ENCODE measurements around the gene ALPL.

The ALPL gene

DNA sequence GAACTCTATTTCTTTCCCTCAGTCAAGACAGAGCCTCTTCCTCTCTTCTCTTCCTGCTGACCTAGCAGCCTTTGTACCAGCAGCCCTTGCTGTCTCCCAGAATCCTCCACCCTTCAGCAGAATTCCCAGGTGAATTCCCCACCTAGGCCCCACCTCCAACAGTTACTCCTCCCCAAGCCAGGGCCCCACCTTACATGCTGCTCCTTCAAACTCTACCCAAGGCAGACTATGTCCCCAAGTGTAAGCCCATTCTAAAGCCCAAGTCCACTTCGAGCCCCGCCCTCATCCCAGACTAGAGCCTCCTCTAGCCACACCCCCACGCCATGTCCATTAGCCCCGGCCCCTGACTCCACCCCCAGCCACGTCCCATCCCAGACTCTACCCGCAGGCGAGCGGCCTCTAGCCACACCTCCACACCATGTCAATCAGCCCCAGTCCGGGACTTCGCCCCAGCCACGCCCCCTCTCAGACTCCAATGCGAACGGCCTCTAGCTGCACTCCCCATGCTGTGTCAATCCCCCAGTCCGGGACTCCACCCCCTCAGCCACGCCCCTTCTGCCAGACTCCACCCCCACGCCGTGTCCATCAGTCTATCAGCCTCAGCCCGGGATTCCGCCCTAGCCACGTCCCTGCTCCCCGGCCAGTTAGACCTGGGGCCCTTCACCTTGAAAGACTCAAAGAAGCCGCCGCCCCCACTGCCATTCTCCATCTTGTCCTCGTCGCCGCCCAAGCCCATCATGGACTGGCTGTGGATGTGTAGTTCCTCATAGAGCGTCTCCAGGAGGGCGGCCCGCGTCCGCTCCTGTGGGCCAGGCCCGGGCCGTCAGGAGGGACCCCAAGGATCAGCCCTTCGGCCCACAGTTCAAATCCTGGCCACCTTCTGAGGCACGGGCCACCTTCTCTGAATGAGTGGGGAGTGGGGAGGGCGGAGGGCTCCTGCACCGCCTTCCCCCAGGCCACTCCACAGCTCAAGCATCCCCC is 98.6 kb downstream of the ALPL start:
- no peak for TF ChIP-seq POLR2A (IDR thresholded peaks at IDR 0.05; ENCODE audit: low read depth, low read length)
- DNase-seq (ENCODE audit: insufficient read length, low spot score) (peak; percentile 94), FAIRE-seq (peak; percentile 76)

DNA sequence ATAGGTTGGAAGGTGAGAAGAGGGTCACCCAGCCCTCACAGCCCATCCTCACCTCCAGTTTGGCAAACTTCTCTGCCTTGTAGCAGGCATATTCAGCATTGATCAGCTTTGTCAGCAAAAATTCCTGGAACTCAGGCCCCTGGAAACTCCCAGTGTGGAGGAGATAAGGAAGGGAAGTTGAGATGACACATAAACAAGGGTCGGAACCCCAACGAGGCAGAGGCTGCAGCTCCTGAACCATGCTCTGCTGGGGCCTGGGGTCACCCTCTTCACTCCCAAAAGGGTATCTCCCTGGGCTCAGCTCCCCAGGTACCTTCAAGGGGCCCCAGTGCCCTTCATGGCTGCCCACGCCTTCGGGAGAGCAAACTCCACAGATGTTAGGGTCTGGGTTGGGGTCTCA is 99.6 kb downstream of the ALPL start:
- no peak for TF ChIP-seq POLR2A (IDR thresholded peaks at IDR 0.05; ENCODE audit: low read depth, low read length)
- no peak for DNase-seq (ENCODE audit: insufficient read length, low spot score)
- no peak for FAIRE-seq

DNA sequence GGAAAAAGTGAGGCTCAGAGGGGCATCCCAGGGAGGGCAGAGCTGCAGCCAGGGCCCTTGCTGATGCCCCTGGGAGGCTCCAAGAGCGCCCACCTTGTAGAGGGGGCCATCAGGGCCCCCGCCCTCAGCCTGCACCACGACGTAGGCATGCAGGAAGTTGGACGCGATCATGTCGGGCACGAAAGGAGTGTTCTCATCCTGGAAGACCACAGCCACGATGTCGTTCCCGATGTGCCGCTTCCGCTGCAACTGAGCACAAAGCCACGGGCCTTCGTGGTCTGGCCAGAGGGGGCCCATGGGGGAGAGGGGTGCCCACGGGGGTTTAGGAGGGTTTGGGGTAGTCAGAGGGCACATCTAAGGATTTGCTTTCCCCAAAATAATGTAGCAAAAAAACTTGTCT is 100.8 kb downstream of the ALPL start:
- no peak for DNase-seq (ENCODE audit: insufficient read length, low spot score)
- no peak for FAIRE-seq
- TF ChIP-seq POLR2A (IDR thresholded peaks at IDR 0.05; ENCODE audit: low read depth, low read length), result no peak

DNA sequence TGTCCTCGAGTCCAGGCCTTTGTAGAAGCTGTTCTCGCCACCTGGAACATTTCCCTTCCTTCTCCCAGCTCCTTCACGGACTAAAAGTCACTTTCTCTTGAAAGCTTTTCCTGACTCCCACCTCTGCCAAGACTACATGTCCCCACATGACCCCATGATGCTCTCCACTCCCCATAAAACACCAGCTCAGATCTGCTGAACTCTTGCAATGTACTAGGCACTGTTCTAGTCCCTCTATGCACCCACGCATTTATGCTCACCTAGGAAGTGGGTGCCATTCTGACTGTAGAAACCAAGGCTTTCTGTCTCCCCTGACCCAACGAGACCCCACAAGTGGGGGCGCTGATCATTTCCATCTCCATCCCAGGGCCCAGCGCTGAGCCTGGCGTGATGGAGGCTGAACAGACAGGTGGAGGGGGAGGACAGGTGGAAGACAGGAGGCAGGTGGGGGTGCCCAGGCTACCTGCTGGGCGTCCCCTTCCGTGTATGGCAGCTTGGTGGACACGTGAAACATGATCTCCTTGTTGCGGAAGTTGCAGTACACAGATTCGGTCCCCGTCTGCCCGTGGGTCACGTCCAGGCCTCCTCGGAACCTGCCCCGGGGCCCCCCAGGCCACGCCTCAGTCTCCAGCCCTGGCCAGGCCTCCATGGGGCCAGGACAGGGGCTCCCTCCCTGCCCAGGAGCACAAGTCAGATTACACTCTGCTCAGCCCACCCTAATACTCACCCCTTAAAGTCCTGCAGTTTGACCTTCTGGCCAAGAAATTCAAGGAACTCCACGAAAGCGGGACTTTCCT is 102.0 kb downstream of the ALPL start:
- no peak for TF ChIP-seq POLR2A (IDR thresholded peaks at IDR 0.05; ENCODE audit: low read depth, low read length)
- FAIRE-seq (no peak), DNase-seq (ENCODE audit: insufficient read length, low spot score) (no peak)

DNA sequence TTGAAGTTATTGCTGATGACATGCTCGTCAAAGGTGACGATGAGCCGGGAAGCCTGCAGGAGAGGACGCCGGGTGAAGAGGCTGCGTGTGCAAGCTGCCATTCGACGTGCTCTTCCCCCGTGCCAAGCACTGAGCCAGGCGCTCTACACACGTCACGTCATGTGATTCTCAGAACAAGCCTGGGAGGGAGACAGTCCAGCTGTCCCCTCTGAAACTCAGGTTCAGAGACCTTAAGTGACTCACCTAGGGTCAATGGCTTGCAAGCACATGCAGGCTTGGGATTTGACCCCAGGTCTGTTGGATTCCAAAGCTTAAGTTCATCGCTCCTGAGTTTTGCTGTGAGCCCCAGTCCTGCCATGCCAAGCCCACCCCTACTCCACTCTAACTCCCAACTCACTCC is 102.8 kb downstream of the ALPL start:
- no peak for DNase-seq (ENCODE audit: insufficient read length, low spot score)
- no peak for TF ChIP-seq POLR2A (IDR thresholded peaks at IDR 0.05; ENCODE audit: low read depth, low read length)
- FAIRE-seq, result no peak

DNA sequence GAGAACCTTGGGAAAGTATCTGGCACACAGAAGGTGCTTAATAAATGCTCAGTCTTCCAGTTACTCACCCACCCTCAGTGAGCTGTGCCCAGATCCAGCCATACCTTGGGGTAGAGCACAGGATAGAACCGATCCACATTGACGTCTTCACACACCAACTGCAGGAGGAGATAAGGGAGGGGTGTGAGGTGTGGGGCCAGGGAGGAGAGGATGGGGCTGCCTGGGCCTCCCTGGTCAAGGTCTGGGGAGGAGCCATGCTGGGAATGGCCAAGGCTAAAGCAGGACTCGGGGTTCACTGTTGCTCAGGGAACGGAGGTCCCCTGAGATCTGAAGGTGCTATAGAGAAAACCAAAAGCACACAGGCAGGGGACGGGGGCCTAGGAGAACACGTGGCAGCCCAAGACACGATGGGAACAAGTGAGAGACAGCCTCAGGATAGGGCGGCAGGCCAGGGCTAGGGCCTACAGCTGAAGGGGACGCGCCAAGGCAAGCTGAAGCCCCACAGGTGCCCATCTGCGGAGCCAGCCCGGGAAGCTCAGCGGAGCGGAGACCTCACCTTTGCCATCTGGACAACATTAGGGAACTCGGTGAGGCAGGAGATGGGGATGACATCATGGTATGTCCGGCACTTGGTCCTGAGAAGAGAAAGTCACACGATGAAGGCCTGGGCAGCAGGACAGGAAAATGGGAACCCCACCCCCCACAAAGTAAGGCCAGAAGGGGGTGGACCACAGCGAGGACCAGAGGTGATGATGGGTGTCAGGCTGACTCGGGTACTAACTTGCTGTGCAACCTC is 104.0 kb downstream of the ALPL start:
- DNase-seq (ENCODE audit: insufficient read length, low spot score) (no peak), FAIRE-seq (no peak)
- no peak for TF ChIP-seq POLR2A (IDR thresholded peaks at IDR 0.05; ENCODE audit: low read depth, low read length)

DNA sequence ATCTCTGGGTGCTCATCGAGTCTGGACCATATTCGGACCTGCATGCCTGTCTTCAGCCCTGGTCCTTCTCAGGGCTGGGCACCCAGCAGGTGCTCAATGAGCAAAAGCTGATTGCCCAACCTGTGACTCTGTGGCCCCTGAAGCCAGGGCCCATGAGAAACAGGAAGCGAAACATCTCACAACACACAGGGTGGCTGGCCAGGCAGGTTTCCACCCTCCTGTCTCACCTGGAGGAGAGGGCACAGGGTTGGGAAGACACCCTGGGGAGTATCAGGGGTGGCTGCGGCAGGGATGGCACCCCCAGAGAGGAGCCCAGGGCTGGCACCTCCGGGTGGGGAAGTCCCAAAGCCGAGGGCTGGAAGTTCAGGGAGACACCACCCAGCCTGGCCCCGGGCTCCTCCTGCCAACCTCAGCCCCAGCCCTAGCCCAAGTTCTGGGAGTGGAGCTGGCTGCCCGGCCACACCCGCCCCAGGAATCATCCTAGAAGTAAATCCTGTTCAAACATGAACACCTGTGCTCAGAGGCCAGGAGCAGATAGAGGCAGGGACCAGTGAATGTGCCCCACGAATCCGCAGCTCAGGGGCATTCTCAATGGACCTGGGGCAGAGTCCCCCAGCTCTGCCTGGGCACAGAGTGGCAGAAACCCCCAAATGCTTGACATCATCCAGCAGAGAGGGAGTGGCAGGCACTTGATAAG is 105.3 kb downstream of the ALPL start:
- no peak for DNase-seq (ENCODE audit: insufficient read length, low spot score)
- FAIRE-seq, result no peak
- TF ChIP-seq POLR2A (IDR thresholded peaks at IDR 0.05; ENCODE audit: low read depth, low read length), result no peak

DNA sequence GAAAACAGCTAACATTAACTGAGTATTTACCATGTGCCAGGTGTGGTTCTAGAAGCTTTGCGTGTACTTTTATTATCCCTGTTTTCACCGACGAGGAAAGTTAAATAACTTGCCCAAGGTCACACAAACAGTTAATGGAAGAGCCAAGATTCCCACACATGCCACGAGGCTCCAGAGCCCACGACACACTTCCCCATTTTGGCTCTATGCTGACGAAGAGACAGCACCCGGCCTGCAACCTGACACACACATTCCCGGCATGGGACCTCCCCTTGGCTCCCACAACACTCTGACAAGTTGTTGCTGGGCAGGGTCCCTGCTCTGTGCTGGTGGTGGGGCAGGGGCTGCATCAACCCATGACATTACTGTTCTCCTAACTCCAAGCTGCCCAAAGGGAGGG is 107.1 kb downstream of the ALPL start:
- no peak for TF ChIP-seq POLR2A (IDR thresholded peaks at IDR 0.05; ENCODE audit: low read depth, low read length)
- FAIRE-seq (no peak), DNase-seq (ENCODE audit: insufficient read length, low spot score) (no peak)

DNA sequence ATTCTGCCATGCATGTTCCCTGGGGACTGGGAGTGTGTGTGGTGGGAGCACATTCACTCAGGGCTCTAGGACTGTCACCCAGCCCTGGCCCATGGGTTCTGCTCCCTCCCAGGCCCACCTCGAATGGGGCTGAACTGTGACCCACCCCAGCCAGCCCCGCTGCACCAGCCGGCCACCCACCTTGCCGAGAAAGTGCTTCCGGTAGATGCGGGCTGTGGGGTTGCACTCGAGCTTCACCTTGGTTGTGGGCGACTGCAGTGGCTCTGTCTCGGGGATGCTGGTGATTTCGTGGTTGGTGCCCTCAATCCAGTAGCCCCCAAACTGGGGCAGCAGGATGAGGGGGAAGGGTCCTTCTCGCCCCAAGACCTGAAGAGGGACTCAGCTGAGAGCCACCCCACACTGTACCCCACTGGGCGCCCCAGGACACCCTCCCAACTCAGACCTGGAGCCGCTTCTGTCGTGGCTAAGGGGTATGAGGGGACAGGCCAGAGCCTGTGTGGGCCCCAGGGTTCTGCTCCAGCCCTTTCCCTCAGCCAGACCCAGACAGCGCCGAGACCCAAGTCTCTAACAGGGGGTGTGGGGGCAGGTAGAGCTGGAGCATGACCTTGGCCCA is 108.0 kb downstream of the ALPL start:
- DNase-seq (ENCODE audit: insufficient read length, low spot score) (no peak), FAIRE-seq (no peak)
- no peak for TF ChIP-seq POLR2A (IDR thresholded peaks at IDR 0.05; ENCODE audit: low read depth, low read length)

DNA sequence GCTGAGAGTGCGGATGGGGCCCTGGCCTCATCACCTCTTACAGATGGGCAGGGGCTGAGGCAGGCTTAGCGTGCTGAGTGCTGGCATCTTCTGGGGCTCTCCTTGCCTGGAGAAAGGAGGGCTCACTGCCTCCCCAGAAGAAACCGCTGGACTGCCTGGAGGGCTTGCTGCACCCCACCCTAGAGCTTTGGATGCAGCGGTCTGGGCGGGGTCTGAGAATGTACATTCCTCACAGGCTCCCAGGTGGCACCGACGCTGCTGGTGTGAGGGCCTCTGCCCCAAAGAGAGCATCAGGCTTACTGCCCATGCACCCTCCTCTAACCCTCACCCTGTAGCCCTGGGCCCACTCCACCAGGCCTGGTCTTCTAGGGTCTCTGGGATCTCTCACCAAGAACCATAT is 108.8 kb downstream of the ALPL start:
- no peak for TF ChIP-seq POLR2A (IDR thresholded peaks at IDR 0.05; ENCODE audit: low read depth, low read length)
- no peak for DNase-seq (ENCODE audit: insufficient read length, low spot score)
- no peak for FAIRE-seq

DNA sequence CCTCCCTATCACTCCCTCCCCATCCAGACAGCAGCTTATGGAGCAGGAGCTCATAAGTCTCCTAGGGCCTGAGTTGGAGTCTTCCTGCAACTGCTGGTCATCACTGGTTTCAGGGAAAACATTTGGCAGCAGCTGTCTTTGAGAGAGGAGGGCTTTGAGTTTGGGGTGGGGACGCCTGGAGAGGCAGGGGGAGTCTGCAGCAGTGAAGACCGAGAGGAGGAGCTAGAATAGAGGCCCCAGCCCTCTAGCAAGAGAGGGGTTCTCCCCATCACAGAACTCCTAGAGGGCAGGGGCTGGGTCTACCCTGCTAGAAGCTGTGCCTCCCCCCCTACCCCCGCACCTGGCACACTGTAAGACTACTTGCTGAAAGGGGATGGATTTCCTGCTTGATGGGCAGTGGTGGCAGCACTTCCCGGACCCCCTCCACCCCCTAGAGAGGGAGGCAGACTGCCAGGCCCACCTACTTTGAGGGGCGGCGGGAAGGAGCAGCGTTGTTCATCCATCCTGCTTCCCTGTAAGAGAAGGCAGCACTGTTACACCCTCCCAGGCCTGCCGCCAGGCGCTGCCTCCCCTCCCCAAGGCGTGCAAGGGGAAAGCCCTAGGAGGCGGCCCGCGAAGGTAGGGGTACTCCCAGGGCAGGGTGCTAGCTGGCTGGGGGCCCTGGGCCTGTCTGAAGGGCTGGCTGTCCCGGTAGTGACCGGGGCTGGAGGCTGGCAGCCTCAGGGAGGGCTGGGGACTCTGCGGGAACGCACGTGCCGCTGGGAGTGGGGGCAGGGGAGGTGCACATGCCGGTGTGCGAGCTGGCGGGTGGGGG is 109.5 kb downstream of the ALPL start:
- FAIRE-seq (no peak), DNase-seq (ENCODE audit: insufficient read length, low spot score) (no peak)
- TF ChIP-seq POLR2A (IDR thresholded peaks at IDR 0.05; ENCODE audit: low read depth, low read length), result no peak

DNA sequence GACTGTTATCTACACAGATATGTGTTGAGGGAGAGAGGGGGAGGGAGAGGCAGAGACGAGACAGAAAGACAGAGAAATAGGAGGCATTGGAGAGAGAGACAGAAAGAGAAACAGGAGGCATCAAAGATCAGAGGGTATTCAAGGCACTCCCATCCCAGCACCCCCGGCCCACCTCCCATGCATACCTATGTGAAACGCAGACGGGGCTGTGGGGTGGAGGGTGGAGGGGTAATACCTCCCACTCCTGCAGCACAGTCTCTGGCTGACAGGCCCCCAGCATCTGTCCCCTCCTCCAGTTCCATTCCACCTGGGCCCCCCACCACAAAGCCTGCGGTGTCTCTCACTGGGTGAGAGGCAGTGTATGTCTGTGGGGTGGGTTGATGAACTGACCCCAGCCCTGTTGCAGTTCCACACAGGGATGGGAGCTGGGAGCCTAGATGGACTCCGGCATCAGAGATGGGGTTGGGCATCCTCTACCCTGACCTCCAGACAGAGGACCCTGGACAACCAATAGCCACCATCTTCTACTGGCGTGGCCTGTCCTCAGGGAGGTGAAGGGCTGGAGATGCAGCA is 110.2 kb downstream of the ALPL start:
- no peak for FAIRE-seq
- no peak for TF ChIP-seq POLR2A (IDR thresholded peaks at IDR 0.05; ENCODE audit: low read depth, low read length)
- DNase-seq (ENCODE audit: insufficient read length, low spot score), result no peak

All from H54 (cell line).